Medulla oblongata (tissue), 1 donor: Measurements from ENCODE around the gene CNDP2.

ENCODE experiments used
- DNase-seq: peaks from one replicate; pipeline ENCODE4 v3.0.0-alpha.2; 2015; ENCODE audit errors: extremely low spot score

CNDP2 gene

DNA sequence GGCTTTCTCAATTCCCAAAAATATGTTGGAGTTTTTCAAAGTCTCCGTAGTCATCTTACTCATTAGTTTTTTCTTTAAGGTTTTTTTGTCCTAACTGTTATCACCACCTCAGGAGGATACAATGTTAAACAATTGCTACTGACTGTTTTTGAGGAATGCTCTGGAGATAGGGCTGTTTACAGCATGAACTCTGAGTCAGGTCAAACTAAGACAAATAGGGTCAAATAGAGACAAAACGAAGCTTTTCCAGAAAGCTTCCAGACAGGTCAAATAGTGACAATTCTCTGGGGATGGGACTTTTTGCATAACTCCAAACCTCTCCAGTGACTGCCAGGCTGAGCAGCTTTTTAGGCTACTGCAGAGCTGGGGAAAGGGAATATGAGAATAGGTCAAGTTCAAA lies 23.9 kb upstream of the CNDP2 start:
- DNase-seq, result no peak

GRCh38 chr18:74473976-74474640 lies 22.1 kb upstream of the CNDP2 start:
- DNase-seq, result no peak

GRCh38 chr18:74476140-74476539 lies 20.0 kb upstream of the CNDP2 start:
- peak; percentile 86 for DNase-seq

DNA sequence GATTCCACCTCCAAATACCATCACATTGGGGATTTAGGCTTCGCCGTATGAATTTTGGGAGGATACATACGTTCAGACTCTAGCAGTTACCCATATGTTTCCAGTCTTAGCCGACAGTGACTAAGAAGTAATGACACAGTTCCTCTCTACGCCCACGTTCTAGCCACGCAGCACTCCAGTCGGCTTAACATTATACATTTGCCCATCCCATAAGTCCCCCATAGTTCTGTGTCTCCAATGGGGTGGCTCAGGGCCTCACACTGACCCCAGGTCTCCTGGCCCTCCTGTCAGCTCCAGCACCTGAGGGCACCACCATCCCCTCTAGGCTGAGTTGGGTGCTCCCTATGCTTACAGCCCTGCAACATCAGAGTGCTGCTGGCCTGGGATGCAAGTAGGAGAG lies 18.4 kb upstream of the CNDP2 start:
- DNase-seq, result no peak

DNA sequence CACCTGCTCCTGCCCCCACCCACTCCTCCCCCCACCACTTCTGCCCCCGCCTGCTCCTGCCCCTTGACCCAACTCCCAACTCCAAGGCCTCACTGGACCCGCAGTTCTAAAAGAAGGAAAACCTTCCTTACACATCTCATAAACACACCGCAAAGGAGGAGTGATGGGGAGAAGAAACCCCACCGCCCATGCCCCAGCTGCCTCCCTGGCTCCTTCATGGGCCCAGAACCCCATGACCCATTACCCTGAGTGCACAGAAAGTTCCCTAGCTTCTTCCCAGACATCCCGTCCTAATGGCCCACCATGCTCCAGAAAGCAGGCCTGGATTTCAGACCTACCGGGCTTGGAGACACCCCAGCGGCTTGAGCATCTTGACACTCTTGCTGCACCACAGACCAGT lies 17.8 kb upstream of the CNDP2 start:
- no peak for DNase-seq

GRCh38 chr18:74478880-74479279 lies 17.3 kb upstream of the CNDP2 start:
- DNase-seq, result no peak

- no peak for DNase-seq
Observed at GRCh38 chr18:74479486-74480148, 16.5 kb upstream of the CNDP2 start.

DNA sequence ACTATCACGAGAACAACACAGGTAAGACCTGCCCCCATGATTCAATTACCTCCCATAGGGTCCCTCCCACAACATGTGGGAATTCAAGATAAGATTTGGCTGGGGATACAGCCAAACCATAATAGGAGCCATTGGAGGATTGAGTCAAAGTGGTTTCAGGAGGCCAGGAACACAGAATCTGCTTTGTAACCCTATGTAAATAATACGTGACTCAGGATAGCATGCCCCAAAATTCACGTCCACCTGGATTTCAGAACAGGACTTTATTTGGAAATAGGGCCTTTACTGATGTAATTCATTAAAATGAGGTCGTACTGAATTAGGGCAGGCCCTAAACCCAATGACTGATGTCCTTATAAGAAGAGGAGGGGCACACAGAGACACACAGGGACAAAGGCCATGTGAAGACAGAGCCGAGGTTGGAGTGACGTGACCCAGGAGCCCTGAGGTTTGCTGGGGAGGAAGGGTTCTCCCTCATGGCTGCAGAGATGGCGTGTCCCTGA lies 16.0 kb upstream of the CNDP2 start:
- DNase-seq, result no peak

DNA sequence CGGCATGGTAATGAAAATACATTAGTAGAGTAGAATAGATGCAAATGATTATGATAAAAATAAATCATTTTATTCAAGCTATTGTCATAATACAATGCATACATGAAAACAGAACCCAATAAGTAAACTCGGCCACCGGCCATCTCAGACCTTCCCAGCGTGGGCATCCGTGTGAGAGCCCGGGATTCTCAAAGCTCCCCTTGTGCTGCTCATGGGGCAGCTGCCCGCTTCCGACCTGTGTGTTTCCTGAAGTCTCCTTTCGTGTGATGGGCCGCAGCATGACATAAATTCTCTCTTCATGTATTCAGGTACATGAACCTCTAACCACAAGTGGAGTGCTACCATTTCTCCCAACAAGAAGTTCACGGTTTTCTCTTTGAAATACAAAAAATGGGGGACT lies 13.5 kb upstream of the CNDP2 start:
- DNase-seq, result no peak

DNA sequence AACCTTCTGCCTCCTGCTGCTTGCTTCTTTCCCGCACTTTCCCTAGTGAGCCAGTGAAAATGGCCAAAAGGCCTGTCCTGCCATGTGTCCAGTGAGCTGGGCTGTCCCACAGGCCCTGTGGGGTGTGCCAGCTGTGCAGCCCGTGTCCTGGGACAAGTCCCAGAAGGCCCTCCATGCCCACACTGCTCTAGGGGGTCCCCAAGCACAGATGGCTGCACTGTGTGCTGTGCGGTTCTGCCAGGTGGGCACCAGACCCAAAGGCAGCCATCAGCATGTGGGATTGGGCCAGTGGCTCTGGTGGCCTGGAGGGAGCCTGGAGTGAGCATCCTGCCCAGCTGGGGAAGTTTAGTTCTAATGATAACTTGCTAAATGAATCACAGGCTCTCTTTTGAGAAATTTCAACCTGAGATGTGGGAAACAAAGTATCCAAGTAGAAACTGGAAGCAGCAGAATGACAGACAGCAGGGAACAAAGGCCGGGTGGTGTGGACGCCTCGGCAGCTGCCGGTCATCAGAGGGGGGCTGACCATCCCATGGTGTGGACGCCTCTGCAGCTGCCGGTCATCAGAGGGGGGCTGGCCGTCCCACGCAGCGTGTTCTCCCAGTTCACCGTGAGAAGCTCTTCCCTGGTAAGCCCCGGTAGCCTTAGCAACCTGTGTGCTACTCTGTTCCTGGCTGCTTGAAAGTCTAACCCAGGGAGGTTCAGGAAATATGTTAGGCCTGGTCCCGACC lies 9.9 kb upstream of the CNDP2 start:
- no peak for DNase-seq

- DNase-seq, result no peak
Observed at GRCh38 chr18:74488354-74488753, 7.8 kb upstream of the CNDP2 start.

DNA sequence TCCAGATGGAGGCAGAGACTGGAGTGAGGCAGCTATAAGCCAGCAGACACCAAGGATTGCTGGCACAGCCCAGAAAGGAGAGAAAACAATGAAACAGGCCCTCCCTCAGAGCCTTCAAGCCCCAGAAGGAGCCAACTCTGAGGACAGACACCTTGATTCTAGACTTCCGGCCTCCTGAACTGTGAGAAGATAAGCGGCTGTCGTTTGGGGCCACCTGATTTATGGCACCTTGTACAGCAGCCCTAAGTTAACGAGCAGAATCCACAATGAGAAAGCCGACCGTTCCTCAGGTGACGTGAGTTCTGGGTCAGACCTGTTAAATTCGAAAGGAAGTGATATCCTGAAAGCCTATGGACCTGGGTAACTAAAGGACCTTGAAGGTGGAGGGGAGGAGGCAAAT lies 7.3 kb upstream of the CNDP2 start:
- DNase-seq, result no peak

GRCh38 chr18:74489676-74490075 lies 6.5 kb upstream of the CNDP2 start:
- DNase-seq, result no peak

DNA sequence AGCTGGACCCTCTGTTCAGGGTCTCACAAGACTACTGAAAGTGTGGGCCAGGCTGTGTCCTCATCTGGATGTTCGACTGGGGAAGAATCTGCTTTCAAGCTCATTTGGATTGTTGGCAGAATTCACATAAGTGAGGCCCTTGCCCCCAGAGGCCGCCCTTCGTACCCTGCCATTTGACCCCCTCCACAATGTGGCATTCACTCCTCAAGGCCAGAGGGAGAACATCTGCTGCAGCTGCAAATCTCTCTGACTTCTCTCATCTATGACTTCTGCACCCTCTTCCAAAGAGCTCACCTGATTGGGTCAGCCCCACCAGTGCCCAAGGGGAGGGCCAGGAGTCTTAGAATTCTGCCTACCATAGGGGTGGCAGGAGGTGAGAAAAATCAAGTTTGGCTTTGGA lies 3.9 kb upstream of the CNDP2 start:
- no peak for DNase-seq

- peak; percentile 69 for DNase-seq
Observed at GRCh38 chr18:74493689-74494088, 2.5 kb upstream of the CNDP2 start.

- DNase-seq, result no peak
Observed at GRCh38 chr18:74494514-74494913, 1.6 kb upstream of the CNDP2 start.

- no peak for DNase-seq
Observed at GRCh38 chr18:74496508-74497323, 553 bp downstream of the CNDP2 start.

DNA sequence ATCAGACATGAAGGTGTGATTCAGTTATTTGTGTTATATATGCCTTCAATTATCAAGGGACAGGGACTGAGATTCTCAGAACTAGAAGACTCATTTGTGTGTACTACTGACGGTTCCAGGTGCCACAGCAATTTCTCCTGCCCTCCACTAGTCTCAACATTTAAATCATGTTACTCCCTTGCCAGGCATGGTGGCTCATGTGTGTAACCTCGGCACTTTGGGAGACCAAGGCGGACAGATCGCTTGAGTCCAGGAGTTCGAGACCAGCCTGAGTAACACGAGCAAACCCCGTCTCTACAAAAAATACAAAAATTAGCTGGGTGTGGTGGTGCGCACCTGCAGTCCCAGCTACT lies 1.1 kb downstream of the CNDP2 start:
- no peak for DNase-seq

DNA sequence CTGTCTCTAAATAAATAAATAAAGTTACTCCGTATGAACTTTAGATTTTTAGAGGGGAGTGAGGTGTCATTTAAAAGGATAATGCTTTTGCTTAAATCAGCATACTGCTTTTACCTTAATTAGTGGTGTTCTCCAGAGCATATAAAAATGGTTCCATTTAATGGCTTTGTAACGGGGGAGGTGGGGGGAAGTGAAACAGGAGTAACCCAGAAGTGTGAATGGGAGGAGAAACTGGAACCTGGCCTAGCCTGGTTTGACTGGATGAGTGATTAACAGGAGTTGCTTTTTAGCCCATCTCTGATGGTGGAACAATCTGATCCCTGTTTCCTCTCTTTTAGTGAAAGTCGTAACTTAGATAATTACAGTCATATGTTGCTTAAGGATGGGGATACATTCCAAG lies 1.6 kb downstream of the CNDP2 start:
- DNase-seq, result no peak

GRCh38 chr18:74498712-74499627 lies 2.8 kb downstream of the CNDP2 start:
- DNase-seq, result peak; percentile 72

- peak; percentile 88 for DNase-seq
Observed at GRCh38 chr18:74499633-74500032, 3.5 kb downstream of the CNDP2 start.
